H1 (cell line): Measurements from ENCODE around the gene PRTN3. TPM values are rescaled to one million over a fixed set of nuclear protein-coding genes. Genes with fewer than 3 reads are reported as not detected.

Source experiments
- CTCF ChIA-PET: fragments of 300-600 bp; sonication (Branson Sonifier 250); formaldehyde crosslinking; loops from one replicate; lab custom pipeline; 2021; ENCODE audit not compliant: partially characterized antibody; lab: Charles Lee
- POLR2A ChIA-PET: fragments of 300-600 bp; sonication (Branson Sonifier 250); formaldehyde crosslinking; loops from one replicate; lab custom pipeline; 2021; ENCODE audit warnings: inconsistent platforms; ENCODE audit not compliant: partially characterized antibody; lab: Charles Lee
- DNase-seq, 2 experiments: peaks; one replicate each; pipeline versions ENCODE4 v3.0.0 to v3.0.0-alpha.2; 2010 to 2022; ENCODE audit warnings: low spot score in 2 of 2, low read depth in 1 of 2, mixed read lengths in 1 of 2
- FAIRE-seq: peaks from 2 replicates; lab custom pipeline; 2011; peaks lifted over from hg19 to GRCh38; lab: Jason Lieb, UNC
- H2AFZ ChIP-seq: 2 replicates; pipeline ENCODE4 v1.8.1; 2012; ENCODE audit warnings: low read length, inconsistent platforms
- H2AK5ac ChIP-seq: 2 replicates; pipeline ENCODE4 v1.6.1; 2013; ENCODE audit warnings: low read depth, low read length
- H2BK120ac ChIP-seq: replicated peaks from 2 replicates; pipeline ENCODE3; 2013; ENCODE audit warnings: low read depth, low read length, inconsistent platforms
- H2BK12ac ChIP-seq: 2 replicates; pipeline ENCODE4 v1.6.1; 2013; ENCODE audit warnings: low read depth, low read length
- H2BK15ac ChIP-seq: 2 replicates; pipeline ENCODE4 v1.6.1; 2013; ENCODE audit warnings: low read length
- H2BK20ac ChIP-seq: 2 replicates; pipeline ENCODE4 v1.6.1; 2013; ENCODE audit warnings: low read length
- H2BK5ac ChIP-seq: 2 replicates; pipeline ENCODE4 v1.6.1; 2013; ENCODE audit warnings: low read depth, low read length
- H3K14ac ChIP-seq: 2 replicates; pipeline ENCODE4 v1.6.1; 2013; ENCODE audit warnings: inconsistent platforms; ENCODE audit not compliant: insufficient read length
- H3K18ac ChIP-seq: 2 replicates; pipeline ENCODE4 v1.6.1; 2013; ENCODE audit warnings: low read length; ENCODE audit errors: extremely low read depth
- H3K23ac ChIP-seq: 2 replicates; pipeline ENCODE4 v1.6.1; 2013; ENCODE audit warnings: inconsistent platforms; ENCODE audit not compliant: insufficient read length
- H3K23me2 ChIP-seq: 2 replicates; pipeline ENCODE4 v1.6.1; 2013; ENCODE audit warnings: low read depth, low read length
- H3K27ac ChIP-seq: 2 replicates; pipeline ENCODE4 v1.6.1; 2011; ENCODE audit warnings: low read depth, low read length, inconsistent platforms
- H3K27me3 ChIP-seq, 4 experiments: replicated peaks in 1 of 4; 1 replicate in 1 of 4; 2 replicates in 3 of 4; pipeline versions ENCODE4 v1.6.1 to v1.8.1; 2011 to 2013; ENCODE audit warnings: low read length in 3 of 4, mild to moderate bottlenecking in 3 of 4, inconsistent platforms in 2 of 4, mixed read lengths in 2 of 4, moderate library complexity in 1 of 4; ENCODE audit not compliant: control insufficient read depth in 3 of 4, insufficient read depth in 3 of 4; ENCODE audit errors: extremely low read depth in 1 of 4
- H3K36me3 ChIP-seq, 4 experiments: 2 replicates each; pipeline versions ENCODE4 v1.6.1 to v1.8.1; 2011 to 2013; ENCODE audit warnings: mild to moderate bottlenecking in 4 of 4, low read length in 3 of 4, moderate library complexity in 2 of 4, control low read depth in 1 of 4, inconsistent platforms in 1 of 4; ENCODE audit not compliant: insufficient read depth in 4 of 4, control insufficient read depth in 2 of 4
- H3K4ac ChIP-seq: replicated peaks from 2 replicates; pipeline ENCODE3; 2013; ENCODE audit warnings: low read length, low read depth, mixed read lengths, inconsistent platforms; ENCODE audit not compliant: insufficient read length
- H3K4me1 ChIP-seq, 4 experiments: replicated peaks in 1 of 4; 1 replicate in 1 of 4; 2 replicates in 3 of 4; pipeline versions ENCODE4 v1.6.1 to v1.8.1; 2011 to 2013; ENCODE audit warnings: low read length in 3 of 4, inconsistent platforms in 2 of 4, mixed read lengths in 1 of 4; ENCODE audit not compliant: insufficient read depth in 4 of 4, control insufficient read depth in 3 of 4
- H3K4me2 ChIP-seq, 2 experiments: 2 replicates each; pipeline versions ENCODE4 v1.6.1 to v1.8.1; 2011 to 2013; ENCODE audit warnings: low read depth in 2 of 2, low read length in 2 of 2, control low read depth in 1 of 2, inconsistent platforms in 1 of 2, mild to moderate bottlenecking in 1 of 2; ENCODE audit not compliant: insufficient read depth in 1 of 2
- H3K4me3 ChIP-seq, 4 experiments: fragments of 200-600, 300-600 bp in 1 of 4; sonication (generic), shearing (Covaris generic), sonication (Bioruptor Twin) in 1 of 4; 2 replicates each; pipeline versions ENCODE4 v1.5.1 to v1.8.1; 2011 to 2016; ENCODE audit warnings: low read length in 4 of 4, low read depth in 3 of 4, control low read depth in 2 of 4, inconsistent platforms in 2 of 4, mild to moderate bottlenecking in 2 of 4, mixed read lengths in 1 of 4, moderate library complexity in 1 of 4; ENCODE audit not compliant: insufficient read depth in 2 of 4; ENCODE audit errors: extremely low read depth in 1 of 4
- H3K56ac ChIP-seq: replicated peaks from 2 replicates; pipeline ENCODE3; 2013; ENCODE audit warnings: low read depth, mild to moderate bottlenecking, mixed read lengths, low read length, inconsistent platforms; ENCODE audit not compliant: insufficient read length
- H3K79me1 ChIP-seq: 2 replicates; pipeline ENCODE4 v1.6.1; 2013; ENCODE audit warnings: low read depth, low read length, control low read depth
- H3K79me2 ChIP-seq, 2 experiments: 2 replicates each; pipeline versions ENCODE4 v1.6.1 to v1.8.1; 2012 to 2013; ENCODE audit warnings: low read length in 2 of 2, mild to moderate bottlenecking in 2 of 2, inconsistent platforms in 1 of 2; ENCODE audit not compliant: insufficient read depth in 2 of 2, control insufficient read depth in 1 of 2
- H3K9ac ChIP-seq, 4 experiments: replicated peaks in 1 of 4; 1 replicate in 1 of 4; 2 replicates in 3 of 4; pipeline versions ENCODE4 v1.6.1 to v1.8.1; 2011 to 2013; ENCODE audit warnings: low read depth in 3 of 4, low read length in 3 of 4, control low read depth in 2 of 4, mild to moderate bottlenecking in 2 of 4, moderate library complexity in 2 of 4, inconsistent platforms in 1 of 4; ENCODE audit errors: extremely low read depth in 1 of 4
- H3K9me3 ChIP-seq, 2 experiments: 2 replicates each; pipeline versions ENCODE4 v1.6.1 to v1.8.1; 2012 to 2013; ENCODE audit warnings: mild to moderate bottlenecking in 2 of 2, moderate library complexity in 2 of 2, control low read depth in 1 of 2, inconsistent platforms in 1 of 2, low read depth in 1 of 2, low read length in 1 of 2, mixed read lengths in 1 of 2; ENCODE audit not compliant: insufficient read depth in 2 of 2
- H4K20me1 ChIP-seq, 2 experiments: replicated peaks in 1 of 2; 2 replicates each; pipeline versions ENCODE3 to v1.8.1; 2011 to 2013; ENCODE audit warnings: inconsistent platforms in 2 of 2, low read length in 2 of 2, mild to moderate bottlenecking in 1 of 2; ENCODE audit not compliant: insufficient read depth in 2 of 2, control insufficient read depth in 1 of 2
- H4K5ac ChIP-seq: 2 replicates; pipeline ENCODE4 v1.6.1; 2013; ENCODE audit warnings: low read length, low read depth, mixed read lengths, inconsistent platforms; ENCODE audit not compliant: insufficient read length
- H4K8ac ChIP-seq: 2 replicates; pipeline ENCODE4 v1.8.0; 2013; ENCODE audit warnings: mild to moderate bottlenecking, moderate library complexity, low read length, inconsistent platforms; ENCODE audit not compliant: insufficient read depth; ENCODE audit errors: extremely low read depth
- H4K91ac ChIP-seq: replicated peaks from 2 replicates; pipeline ENCODE3; 2013; ENCODE audit warnings: low read length, mixed read lengths, inconsistent platforms; ENCODE audit not compliant: insufficient read length
- BCL11A ChIP-seq, 2 experiments: IDR thresholded peaks; one replicate each; pipeline ENCODE4 v1.6.1; 2011; ENCODE audit warnings: low read depth in 2 of 2, low read length in 2 of 2, mild to moderate bottlenecking in 2 of 2
- WGBS, 2 experiments: shearing (Covaris generic) in 1 of 2; methylation state at CpG; one replicate each; pipeline versions ENCODE4 v1.1.6 to v1.1.7; 2013 to 2015; ENCODE audit warnings: low lambda C conversion rate in 2 of 2, mixed read lengths in 2 of 2, inconsistent platforms in 1 of 2, low coverage in 1 of 2, missing lambda C conversion rate in 1 of 2; ENCODE audit not compliant: insufficient replicate concordance in 2 of 2, insufficient coverage in 1 of 2, insufficient read length in 1 of 2; ENCODE audit errors: extremely low coverage in 1 of 2, missing lambda C conversion rate in 1 of 2; 5-methylcytosine and 5-hydroxymethylcytosine counted together
- long read RNA-seq, 2 experiments: library from RNA in 1 of 2; library from capped mRNA in 1 of 2; stranded (forward); transcript quantifications; one replicate each; pipeline ENCODE4 v2.0.0, GENCODE V29; 2021; ENCODE audit warnings: inconsistent platforms in 1 of 2
- polyA minus RNA-seq, 3 experiments: library from RNA; depleted of rRNA, polyadenylated mRNA; stranded (reverse); fragments of >200 nt; gene quantifications; 1 replicate in 2 of 3; 2 replicates in 1 of 3; pipeline ENCODE4 v1.2.3, GENCODE V29; 2011
- polyA plus RNA-seq, 7 experiments: library from polyadenylated mRNA; depleted of rRNA in 3 of 7; stranded (reverse) in 5 of 7; unstranded in 2 of 7; fragments of >200 nt in 5 of 7; fragments of 200-250 nt in 2 of 7; gene quantifications; 1 replicate in 5 of 7; 2 replicates in 1 of 7; 4 replicates in 1 of 7; pipeline versions ENCODE4 v1.2.1 to v1.2.3, GENCODE V29; 2011 to 2013; ENCODE audit warnings: missing spikeins in 2 of 7, mixed read lengths in 2 of 7
- total RNA-seq: library from RNA; stranded (reverse); fragmentation: NEBNext Ultra II Directional; extraction: Animal tissue kit (Norgen Biotek cat#: 25700); gene quantifications from 2 replicates; pipeline ENCODE4 v1.2.1, GENCODE V29; 2021

Gene PRTN3, protein sequence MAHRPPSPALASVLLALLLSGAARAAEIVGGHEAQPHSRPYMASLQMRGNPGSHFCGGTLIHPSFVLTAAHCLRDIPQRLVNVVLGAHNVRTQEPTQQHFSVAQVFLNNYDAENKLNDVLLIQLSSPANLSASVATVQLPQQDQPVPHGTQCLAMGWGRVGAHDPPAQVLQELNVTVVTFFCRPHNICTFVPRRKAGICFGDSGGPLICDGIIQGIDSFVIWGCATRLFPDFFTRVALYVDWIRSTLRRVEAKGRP
- 0.39 and 0.42 TPM in 2 replicates for total RNA-seq
- polyA plus RNA-seq (2011; rRNA removed): 2.1 and 3.1 TPM in 2 replicates
- 0.88 TPM for polyA plus RNA-seq (2011; cell fraction: cytosol; rRNA removed)
- 1.6 TPM for polyA plus RNA-seq (2011; cell fraction: nucleus; rRNA removed)
- polyA plus RNA-seq (2012, experiment 1 of 2): 0.60 to 0.87 TPM (median 0.71 TPM) in 3 of 4 replicates, not detected in the other
- 0.89 TPM for polyA plus RNA-seq (2012, experiment 2 of 2)
- polyA plus RNA-seq (2013, experiment 1 of 2): 1.0 TPM
- 1.2 TPM for polyA plus RNA-seq (2013, experiment 2 of 2)
- polyA minus RNA-seq (2011; rRNA and poly(A)+ RNA removed): 0.24 TPM in 1 of 2 replicates, not detected in the other
- polyA minus RNA-seq (2011; cell fraction: cytosol; rRNA and poly(A)+ RNA removed): not detected
- not detected for polyA minus RNA-seq (2011; cell fraction: nucleus; rRNA and poly(A)+ RNA removed)
- long read RNA-seq, experiment 1: 0 reads
- long read RNA-seq, experiment 2: 0 reads

DNA sequence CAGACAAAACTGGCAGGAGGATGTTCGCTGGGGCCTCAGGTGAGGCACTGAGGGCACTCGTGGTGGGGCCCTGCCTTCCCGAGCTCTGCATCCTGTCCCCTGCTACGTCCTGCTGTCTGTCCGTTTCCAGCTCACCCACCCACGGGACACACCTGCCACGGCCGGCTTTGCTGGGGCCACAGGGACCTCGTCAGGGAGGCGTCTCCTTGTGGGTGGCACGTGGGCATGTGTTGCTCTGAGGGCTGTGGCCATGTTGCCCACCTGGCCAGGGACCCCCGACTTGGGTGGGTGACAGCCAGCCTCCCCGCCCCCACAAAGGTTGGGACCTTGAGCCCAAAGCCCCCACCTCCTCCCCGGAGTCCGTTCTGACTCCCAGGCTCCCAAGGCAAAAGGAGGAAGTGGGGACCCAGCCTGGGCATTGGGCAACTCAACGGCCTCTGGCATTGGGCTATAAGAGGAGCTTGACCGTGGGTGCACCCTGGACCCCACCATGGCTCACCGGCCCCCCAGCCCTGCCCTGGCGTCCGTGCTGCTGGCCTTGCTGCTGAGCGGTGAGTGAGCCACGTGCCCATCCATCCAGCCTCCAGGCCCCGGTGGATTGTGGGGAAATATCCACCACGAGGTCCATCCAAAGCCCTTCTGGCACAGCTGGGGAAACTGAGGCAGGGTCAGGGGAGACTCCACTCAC lies at the start of gene PRTN3:
PRTN3 (plus strand) TSS at position 481 of the 688 bp plus-strand sequence; CDS start at position 491, 10 bp downstream.
- H3K56ac ChIP-seq: no peak within 1 kb of the TSS

More for the DNA sequence above, at the start of gene PRTN3:
- Histone ChIP-seq H3K9me3 (no peaks in the 10 kb centered on the region), H3K27ac (no peak within 1 kb of the TSS), H3K14ac (no peak within 1 kb of the TSS), H2AFZ (no peak within 1 kb of the TSS), H3K4me1 (peaks cover 0 to 6% (median 4%) of the 10 kb centered on the region in 4 experiments; a peak in 4 of 7 replicates), H3K79me2 (no peaks in the 10 kb centered on the region), H4K91ac (no peak within 1 kb of the TSS), H4K20me1 (no peaks in the 10 kb centered on the region), H2BK15ac (no peak within 1 kb of the TSS), H2BK120ac (no peak within 1 kb of the TSS), H3K79me1 (no peaks in the 10 kb centered on the region), H3K23ac (no peak within 1 kb of the TSS), H4K5ac (no peak within 1 kb of the TSS), H2BK12ac (no peak within 1 kb of the TSS), H3K9ac (no peak within 1 kb of the TSS), H3K23me2 (peaks cover 6% of the 10 kb centered on the region; the same call in 1 of the 2 replicates), H3K4me3 (no peak within 1 kb of the TSS), H2BK20ac (no peak within 1 kb of the TSS), H3K4me2 (no peak within 1 kb of the TSS), H2AK5ac (no peak within 1 kb of the TSS), H3K27me3 (peaks cover 7 to 19% (median 16%) of the 10 kb centered on the region in 4 experiments), H3K4ac (no peak within 1 kb of the TSS), H3K36me3 (no peaks in the 10 kb centered on the region), H3K18ac (no peak within 1 kb of the TSS), H4K8ac (no peak within 1 kb of the TSS), H2BK5ac (no peak within 1 kb of the TSS)
- no peak for FAIRE-seq
- DNase-seq: no peak
- no peak for TF ChIP-seq BCL11A (IDR thresholded peaks at IDR 0.05; ENCODE audit: low read depth in 2 of 2, low read length in 2 of 2)
- CTCF ChIA-PET: interaction anchor here (0.6 to 1.9 kb wide), 2 partner anchors 16 to 203 kb away, joined by 4 to 6 read pairs; no protein-coding TSS in a partner anchor
- POLR2A ChIA-PET: interaction anchor here (0.8 to 5.4 kb wide), 4 partner anchors 15 to 199 kb away, joined by 3 to 30 read pairs (median 4); partner anchors contain the start of gene ABCA7
- 88% methylated on average over 13 of the region's 24 CpGs; no CpG with 5 or more reads in 1 of the 2 experiments for WGBS, 2 experiments
